ENCODE measurements around the gene PSMA6.

- TF ChIP-seq, protein P1, sequence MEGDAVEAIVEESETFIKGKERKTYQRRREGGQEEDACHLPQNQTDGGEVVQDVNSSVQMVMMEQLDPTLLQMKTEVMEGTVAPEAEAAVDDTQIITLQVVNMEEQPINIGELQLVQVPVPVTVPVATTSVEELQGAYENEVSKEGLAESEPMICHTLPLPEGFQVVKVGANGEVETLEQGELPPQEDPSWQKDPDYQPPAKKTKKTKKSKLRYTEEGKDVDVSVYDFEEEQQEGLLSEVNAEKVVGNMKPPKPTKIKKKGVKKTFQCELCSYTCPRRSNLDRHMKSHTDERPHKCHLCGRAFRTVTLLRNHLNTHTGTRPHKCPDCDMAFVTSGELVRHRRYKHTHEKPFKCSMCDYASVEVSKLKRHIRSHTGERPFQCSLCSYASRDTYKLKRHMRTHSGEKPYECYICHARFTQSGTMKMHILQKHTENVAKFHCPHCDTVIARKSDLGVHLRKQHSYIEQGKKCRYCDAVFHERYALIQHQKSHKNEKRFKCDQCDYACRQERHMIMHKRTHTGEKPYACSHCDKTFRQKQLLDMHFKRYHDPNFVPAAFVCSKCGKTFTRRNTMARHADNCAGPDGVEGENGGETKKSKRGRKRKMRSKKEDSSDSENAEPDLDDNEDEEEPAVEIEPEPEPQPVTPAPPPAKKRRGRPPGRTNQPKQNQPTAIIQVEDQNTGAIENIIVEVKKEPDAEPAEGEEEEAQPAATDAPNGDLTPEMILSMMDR (IDR thresholded peaks at IDR 0.05; ENCODE audit: low read depth, low read length, missing input control) = no peak
- TF ChIP-seq RAD21 (IDR thresholded peaks at IDR 0.05) (no peak), GABPA (IDR thresholded peaks at IDR 0.05 in 1 of 2, conservative IDR thresholded peaks at IDR 0.05 in 1 of 2) (no peak), ZBTB33 (IDR thresholded peaks at IDR 0.05) (no peak), TAF1 (conservative IDR thresholded peaks at IDR 0.05) (no peak), EGR1 (IDR thresholded peaks at IDR 0.05; ENCODE audit: low read depth in 2 of 2) (no peak), JUND (IDR thresholded peaks at IDR 0.05) (no peak), FOXA1 (IDR thresholded peaks at IDR 0.05) (no peak)
- TF ChIP-seq, protein P2, sequence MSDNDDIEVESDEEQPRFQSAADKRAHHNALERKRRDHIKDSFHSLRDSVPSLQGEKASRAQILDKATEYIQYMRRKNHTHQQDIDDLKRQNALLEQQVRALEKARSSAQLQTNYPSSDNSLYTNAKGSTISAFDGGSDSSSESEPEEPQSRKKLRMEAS (IDR thresholded peaks at IDR 0.05) = no peak
- TF ChIP-seq, protein P3, sequence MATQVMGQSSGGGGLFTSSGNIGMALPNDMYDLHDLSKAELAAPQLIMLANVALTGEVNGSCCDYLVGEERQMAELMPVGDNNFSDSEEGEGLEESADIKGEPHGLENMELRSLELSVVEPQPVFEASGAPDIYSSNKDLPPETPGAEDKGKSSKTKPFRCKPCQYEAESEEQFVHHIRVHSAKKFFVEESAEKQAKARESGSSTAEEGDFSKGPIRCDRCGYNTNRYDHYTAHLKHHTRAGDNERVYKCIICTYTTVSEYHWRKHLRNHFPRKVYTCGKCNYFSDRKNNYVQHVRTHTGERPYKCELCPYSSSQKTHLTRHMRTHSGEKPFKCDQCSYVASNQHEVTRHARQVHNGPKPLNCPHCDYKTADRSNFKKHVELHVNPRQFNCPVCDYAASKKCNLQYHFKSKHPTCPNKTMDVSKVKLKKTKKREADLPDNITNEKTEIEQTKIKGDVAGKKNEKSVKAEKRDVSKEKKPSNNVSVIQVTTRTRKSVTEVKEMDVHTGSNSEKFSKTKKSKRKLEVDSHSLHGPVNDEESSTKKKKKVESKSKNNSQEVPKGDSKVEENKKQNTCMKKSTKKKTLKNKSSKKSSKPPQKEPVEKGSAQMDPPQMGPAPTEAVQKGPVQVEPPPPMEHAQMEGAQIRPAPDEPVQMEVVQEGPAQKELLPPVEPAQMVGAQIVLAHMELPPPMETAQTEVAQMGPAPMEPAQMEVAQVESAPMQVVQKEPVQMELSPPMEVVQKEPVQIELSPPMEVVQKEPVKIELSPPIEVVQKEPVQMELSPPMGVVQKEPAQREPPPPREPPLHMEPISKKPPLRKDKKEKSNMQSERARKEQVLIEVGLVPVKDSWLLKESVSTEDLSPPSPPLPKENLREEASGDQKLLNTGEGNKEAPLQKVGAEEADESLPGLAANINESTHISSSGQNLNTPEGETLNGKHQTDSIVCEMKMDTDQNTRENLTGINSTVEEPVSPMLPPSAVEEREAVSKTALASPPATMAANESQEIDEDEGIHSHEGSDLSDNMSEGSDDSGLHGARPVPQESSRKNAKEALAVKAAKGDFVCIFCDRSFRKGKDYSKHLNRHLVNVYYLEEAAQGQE (IDR thresholded peaks at IDR 0.05) = no peak
- TF ChIP-seq, protein P4, sequence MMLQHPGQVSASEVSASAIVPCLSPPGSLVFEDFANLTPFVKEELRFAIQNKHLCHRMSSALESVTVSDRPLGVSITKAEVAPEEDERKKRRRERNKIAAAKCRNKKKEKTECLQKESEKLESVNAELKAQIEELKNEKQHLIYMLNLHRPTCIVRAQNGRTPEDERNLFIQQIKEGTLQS (IDR thresholded peaks at IDR 0.05) = no peak
Measured at GRCh38 chr14:35257809-35258208, 34.4 kb upstream of the PSMA6 start.
